ENCODE data around the gene PEBP1. TPM values are rescaled to one million over a fixed set of nuclear protein-coding genes. Genes with fewer than 3 reads are reported as not detected.

Gene PEBP1
- total RNA-seq, 4 donors from 2014 or later: 294 to 370 (median 337) TPM

DNA sequence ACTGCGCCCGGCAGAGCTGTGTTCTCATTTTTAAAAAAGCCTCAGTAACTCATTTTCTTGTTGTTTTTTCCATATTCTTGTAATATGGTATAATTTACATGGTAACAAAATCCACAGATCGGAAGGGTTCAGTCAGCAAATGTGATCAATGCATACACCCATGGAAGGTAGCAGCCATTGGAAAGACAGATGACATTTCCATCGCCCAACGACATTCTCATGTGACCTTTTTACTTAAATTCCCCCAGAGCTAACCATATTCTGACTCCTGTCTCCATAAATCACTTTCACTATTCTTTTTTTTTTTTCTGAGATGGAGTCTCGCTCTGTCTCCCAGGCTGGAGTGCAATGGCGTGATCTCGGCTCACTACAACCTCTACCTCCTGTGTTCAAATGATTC is 4.9 kb downstream of the PEBP1 start:
- no peak for TF ChIP-seq EP300 (IDR thresholded peaks at IDR 0.05)
- TF ChIP-seq POLR2A (IDR thresholded peaks at IDR 0.05): no peak
- TF ChIP-seq, protein P1, sequence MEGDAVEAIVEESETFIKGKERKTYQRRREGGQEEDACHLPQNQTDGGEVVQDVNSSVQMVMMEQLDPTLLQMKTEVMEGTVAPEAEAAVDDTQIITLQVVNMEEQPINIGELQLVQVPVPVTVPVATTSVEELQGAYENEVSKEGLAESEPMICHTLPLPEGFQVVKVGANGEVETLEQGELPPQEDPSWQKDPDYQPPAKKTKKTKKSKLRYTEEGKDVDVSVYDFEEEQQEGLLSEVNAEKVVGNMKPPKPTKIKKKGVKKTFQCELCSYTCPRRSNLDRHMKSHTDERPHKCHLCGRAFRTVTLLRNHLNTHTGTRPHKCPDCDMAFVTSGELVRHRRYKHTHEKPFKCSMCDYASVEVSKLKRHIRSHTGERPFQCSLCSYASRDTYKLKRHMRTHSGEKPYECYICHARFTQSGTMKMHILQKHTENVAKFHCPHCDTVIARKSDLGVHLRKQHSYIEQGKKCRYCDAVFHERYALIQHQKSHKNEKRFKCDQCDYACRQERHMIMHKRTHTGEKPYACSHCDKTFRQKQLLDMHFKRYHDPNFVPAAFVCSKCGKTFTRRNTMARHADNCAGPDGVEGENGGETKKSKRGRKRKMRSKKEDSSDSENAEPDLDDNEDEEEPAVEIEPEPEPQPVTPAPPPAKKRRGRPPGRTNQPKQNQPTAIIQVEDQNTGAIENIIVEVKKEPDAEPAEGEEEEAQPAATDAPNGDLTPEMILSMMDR (IDR thresholded peaks at IDR 0.05): no peak
- TF ChIP-seq POLR2AphosphoS5 (IDR thresholded peaks at IDR 0.05): no peak
- Histone ChIP-seq H3K27me3 (no peaks in the 10 kb centered on the region), H3K9me3 (no peaks in the 10 kb centered on the region), H3K4me3 (no peak overlapping the region), H3K4me1 (peaks cover 0 to 46% (median 5%) of the 10 kb centered on the region in 3 donors), H3K36me3 (peaks cover 0 to 82% of the 10 kb centered on the region in 2 donors), H3K27ac (no peak overlapping the region)
- 89 to 97% methylated on average over 5 to 7 of the region's 8 CpGs for WGBS, 2 donors (ENCODE audit: low coverage in 1 of 2)
- ATAC-seq: no peak

DNA sequence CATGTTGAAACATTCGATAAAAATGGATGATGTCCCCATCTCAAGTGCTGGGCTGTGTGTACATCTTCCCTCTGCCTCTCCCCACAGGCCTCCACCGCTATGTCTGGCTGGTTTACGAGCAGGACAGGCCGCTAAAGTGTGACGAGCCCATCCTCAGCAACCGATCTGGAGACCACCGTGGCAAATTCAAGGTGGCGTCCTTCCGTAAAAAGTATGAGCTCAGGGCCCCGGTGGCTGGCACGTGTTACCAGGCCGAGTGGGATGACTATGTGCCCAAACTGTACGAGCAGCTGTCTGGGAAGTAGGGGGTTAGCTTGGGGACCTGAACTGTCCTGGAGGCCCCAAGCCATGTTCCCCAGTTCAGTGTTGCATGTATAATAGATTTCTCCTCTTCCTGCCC is 8.6 kb downstream of the PEBP1 start:
- Histone ChIP-seq H3K4me1 (peaks cover 0 to 19% (median 0%) of the 10 kb centered on the region in 3 donors), H3K4me3 (no peak overlapping the region), H3K9me3 (no peaks in the 10 kb centered on the region), H3K27ac (peak overlapping the region in 1 of 4 donors; percentile 14), H3K36me3 (peaks cover 0 to 100% of the 10 kb centered on the region in 2 donors), H3K27me3 (no peaks in the 10 kb centered on the region)
- 91 to 96% methylated on average over 8 to 10 of the region's 13 CpGs for WGBS, 2 donors (ENCODE audit: low coverage in 1 of 2)
- ATAC-seq: no peak
- TF ChIP-seq POLR2AphosphoS5 (IDR thresholded peaks at IDR 0.05) (no peak), POLR2A (IDR thresholded peaks at IDR 0.05) (no peak), EP300 (IDR thresholded peaks at IDR 0.05) (no peak)
- TF ChIP-seq, protein P1 (IDR thresholded peaks at IDR 0.05): no peak

DNA sequence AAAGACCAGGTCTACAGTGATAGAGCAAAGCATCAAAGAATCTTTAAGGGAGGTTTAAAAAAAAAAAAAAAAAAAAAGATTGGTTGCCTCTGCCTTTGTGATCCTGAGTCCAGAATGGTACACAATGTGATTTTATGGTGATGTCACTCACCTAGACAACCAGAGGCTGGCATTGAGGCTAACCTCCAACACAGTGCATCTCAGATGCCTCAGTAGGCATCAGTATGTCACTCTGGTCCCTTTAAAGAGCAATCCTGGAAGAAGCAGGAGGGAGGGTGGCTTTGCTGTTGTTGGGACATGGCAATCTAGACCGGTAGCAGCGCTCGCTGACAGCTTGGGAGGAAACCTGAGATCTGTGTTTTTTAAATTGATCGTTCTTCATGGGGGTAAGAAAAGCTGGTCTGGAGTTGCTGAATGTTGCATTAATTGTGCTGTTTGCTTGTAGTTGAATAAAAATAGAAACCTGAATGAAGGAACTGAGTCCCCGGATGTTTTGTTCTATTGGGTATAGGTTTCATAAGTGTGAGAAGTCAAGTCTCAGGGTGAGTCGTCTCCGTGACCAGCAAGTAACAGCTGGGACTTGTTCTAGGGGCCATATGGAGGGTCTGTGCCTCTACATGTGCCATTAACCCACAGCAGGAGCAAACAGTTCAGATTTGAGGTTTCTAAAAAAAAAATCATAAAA is 9.3 kb downstream of the PEBP1 start:
- peaks cover 0 to 15% (median 0%) of the 10 kb centered on the region in 3 donors for H3K4me1 ChIP-seq
- no peak for ATAC-seq

DNA sequence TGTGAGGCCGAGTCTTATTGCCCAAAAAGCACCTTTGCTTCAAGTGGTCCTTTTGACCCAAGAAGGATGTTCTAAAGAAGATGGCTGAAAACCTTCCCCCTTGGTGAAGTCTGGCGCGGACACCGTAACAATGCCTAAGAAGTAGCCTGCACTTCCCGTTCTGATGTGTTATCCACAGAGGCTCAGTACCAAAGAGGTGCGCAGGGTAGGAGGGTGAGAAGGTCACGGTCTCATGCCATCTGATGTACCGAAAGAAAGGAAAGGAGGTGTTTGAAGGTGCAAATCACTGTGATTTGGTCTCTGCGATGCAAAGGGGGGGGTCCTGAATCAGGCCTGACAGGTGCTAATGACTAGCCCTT is 9.9 kb downstream of the PEBP1 start:
- whole genome bisulfite sequencing, 2 donors (ENCODE audit: low coverage in 1 of 2): 75 to 92% methylated on average over 3 to 7 of the region's 9 CpGs
- TF ChIP-seq, protein P1 (IDR thresholded peaks at IDR 0.05): no peak
- TF ChIP-seq POLR2A (IDR thresholded peaks at IDR 0.05) (no peak), POLR2AphosphoS5 (IDR thresholded peaks at IDR 0.05) (no peak), EP300 (IDR thresholded peaks at IDR 0.05) (no peak)
- Histone ChIP-seq H3K9me3 (no peaks in the 10 kb centered on the region), H3K27ac (peak overlapping the region in 1 of 4 donors; percentile 4), H3K4me3 (no peak overlapping the region), H3K36me3 (peaks cover 0 to 94% of the 10 kb centered on the region in 2 donors), H3K27me3 (no peaks in the 10 kb centered on the region), H3K4me1 (peaks cover 0 to 21% (median 0%) of the 10 kb centered on the region in 3 donors)
- no peak for ATAC-seq

More for the DNA sequence above, 9.3 kb downstream of the PEBP1 start:
- 75 to 82% methylated on average over 3 to 7 of the region's 7 CpGs for WGBS, 2 donors (ENCODE audit: low coverage in 1 of 2)
- Histone ChIP-seq H3K36me3 (peaks cover 0 to 100% of the 10 kb centered on the region in 2 donors), H3K4me3 (no peak overlapping the region), H3K9me3 (no peaks in the 10 kb centered on the region), H3K27me3 (no peaks in the 10 kb centered on the region), H3K27ac (peak overlapping the region in 1 of 4 donors; percentile 4)
- TF ChIP-seq POLR2A (IDR thresholded peaks at IDR 0.05) (no peak), EP300 (IDR thresholded peaks at IDR 0.05) (no peak)
- TF ChIP-seq, protein P1 (IDR thresholded peaks at IDR 0.05): no peak

DNA sequence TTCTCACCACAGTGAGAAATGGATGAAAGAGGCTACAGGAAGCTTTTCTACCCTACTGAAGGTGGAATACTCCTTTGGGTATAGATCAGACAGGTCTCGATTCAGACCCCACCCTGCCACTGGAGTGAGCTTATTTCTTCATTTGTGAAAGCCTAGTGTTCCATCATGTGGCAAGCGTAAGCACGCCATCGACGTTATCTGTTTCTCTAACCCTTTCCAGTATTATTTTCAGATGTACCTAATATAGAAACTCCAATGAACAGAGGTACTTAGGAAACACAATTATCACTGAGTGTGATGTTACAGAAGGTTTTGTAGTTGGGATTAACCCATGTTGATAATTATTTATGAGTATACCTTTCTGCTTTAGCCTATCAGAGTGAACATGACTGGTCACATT is 12.4 kb downstream of the PEBP1 start:
- Histone ChIP-seq H3K4me3 (no peak overlapping the region), H3K27ac (peak overlapping the region in 1 of 4 donors; percentile 4), H3K9me3 (no peaks in the 10 kb centered on the region), H3K36me3 (peaks cover 0 to 87% of the 10 kb centered on the region in 2 donors), H3K27me3 (no peaks in the 10 kb centered on the region), H3K4me1 (peaks cover 0 to 14% (median 0%) of the 10 kb centered on the region in 3 donors)
- 91 to 100% methylated on average over 5 of the region's 5 CpGs for WGBS, 2 donors (ENCODE audit: low coverage in 1 of 2)
- TF ChIP-seq, protein P1 (IDR thresholded peaks at IDR 0.05): no peak
- no peak for TF ChIP-seq POLR2A (IDR thresholded peaks at IDR 0.05)
- TF ChIP-seq POLR2AphosphoS5 (IDR thresholded peaks at IDR 0.05): no peak
- TF ChIP-seq EP300 (IDR thresholded peaks at IDR 0.05): no peak
- ATAC-seq: no peak

Data from gastroesophageal sphincter (tissue), 4 donors.